Fibroblast of skin of right quadriceps (primary cell): Measurements from ENCODE around the gene NES.
A peak's percentile ranks its signal among the peaks of the same experiment; 100 is the strongest.
"Not testable (repeated sequence)": the region's sequence is repeated elsewhere in the genome, so short reads cannot be mapped to it uniquely, and the experiment has no call there.

Experiments used
- DNase-seq: peaks from one replicate; pipeline ENCODE4 v3.0.0-alpha.2; 2013

Gene NES

DNA sequence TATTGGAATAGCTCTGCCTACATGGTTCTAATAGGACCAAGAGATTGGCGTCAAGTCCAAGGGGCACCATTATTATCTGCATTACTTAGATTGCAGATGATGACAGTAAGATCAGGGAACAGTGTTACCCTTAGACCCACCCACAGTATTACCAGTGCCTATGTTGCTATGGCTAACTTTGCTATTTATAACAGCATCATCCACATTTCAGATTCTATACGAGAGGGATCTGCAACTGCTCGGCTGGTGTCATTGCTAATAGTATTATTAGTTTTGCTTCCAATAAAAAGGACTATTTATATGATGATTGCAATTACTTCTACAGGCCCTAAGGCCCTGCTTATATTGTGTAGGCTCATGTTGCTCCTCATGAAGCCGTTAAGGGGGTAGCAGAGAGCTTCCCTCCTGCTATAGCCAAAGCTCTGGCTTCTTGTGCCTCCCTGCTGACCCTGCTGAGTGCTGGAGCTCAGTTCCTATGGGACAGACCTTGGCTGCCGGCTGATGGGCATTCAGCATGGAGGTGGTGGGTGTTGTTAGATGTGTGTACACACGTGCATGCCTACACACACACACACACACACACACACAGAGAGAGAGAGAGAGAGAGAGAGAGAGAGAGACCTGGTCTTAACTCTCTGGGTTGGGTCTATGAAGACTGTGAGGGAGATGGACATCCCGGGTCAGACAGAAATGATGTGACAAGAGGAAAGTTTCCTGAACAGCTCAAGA lies 34.0 kb downstream of the NES start:
- DNase-seq: no peak

DNA sequence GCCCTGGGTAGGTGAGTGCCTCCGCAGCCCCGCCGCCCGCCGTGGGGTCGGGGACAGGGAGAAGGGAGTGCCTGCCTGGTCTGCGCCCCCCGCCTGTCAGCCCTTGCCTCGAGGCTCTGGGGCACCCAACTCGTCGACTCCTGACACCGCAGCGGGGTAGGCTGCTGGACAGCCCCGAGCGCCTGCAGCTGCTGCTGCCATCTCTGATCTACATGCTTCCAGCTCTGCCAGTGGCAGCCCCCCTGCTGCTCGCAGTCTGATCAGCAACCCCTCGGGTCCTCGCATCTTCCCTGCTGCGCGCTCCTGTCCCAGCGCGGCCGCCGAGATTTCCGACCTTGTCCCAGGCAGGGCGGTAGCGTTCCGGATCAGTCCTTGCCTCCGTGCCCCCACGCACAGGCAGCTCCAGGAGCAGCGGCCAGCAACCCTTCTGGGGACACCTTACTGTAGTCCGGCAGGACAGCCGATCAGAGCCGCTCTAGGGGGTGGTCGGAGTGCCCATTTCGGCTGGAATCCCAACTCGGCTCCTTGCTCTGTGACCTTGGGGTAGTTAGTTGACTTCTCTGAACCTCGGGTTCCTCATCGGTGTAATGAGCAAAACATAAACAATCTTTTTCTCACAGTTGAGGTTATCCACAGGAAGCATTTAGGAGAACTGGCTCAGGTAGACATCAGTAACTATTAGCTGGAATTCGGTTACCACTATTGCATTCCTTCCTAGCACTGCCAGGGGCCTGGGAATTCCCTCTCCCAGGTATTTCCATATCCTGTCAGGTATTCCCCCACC lies 34.8 kb downstream of the NES start:
- no peak for DNase-seq

DNA sequence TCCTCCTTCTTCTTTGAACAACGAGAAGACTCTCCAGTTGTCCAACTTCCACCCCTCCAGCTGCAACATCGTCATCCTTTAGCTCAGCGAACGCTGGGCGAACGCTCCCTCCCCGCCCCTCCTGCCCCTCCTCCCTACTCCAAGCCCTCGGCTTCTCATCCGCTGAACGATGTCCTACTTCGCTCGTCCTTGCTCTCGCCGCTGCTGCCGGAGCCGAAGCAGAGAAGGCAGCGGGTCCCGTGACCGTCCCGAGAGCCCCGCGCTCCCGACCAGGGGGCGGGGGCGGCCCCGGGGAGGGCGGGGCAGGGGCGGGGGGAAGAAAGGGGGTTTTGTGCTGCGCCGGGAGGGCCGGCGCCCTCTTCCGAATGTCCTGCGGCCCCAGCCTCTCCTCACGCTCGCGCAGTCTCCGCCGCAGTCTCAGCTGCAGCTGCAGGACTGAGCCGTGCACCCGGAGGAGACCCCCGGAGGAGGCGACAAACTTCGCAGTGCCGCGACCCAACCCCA lies 35.4 kb downstream of the NES start, which contains the start of gene BCAN:
BCAN (plus strand) TSS at position 357 of the 504 bp plus-strand sequence. CDS start 3,938 bp downstream, outside the sequence.
- no peak for DNase-seq

DNA sequence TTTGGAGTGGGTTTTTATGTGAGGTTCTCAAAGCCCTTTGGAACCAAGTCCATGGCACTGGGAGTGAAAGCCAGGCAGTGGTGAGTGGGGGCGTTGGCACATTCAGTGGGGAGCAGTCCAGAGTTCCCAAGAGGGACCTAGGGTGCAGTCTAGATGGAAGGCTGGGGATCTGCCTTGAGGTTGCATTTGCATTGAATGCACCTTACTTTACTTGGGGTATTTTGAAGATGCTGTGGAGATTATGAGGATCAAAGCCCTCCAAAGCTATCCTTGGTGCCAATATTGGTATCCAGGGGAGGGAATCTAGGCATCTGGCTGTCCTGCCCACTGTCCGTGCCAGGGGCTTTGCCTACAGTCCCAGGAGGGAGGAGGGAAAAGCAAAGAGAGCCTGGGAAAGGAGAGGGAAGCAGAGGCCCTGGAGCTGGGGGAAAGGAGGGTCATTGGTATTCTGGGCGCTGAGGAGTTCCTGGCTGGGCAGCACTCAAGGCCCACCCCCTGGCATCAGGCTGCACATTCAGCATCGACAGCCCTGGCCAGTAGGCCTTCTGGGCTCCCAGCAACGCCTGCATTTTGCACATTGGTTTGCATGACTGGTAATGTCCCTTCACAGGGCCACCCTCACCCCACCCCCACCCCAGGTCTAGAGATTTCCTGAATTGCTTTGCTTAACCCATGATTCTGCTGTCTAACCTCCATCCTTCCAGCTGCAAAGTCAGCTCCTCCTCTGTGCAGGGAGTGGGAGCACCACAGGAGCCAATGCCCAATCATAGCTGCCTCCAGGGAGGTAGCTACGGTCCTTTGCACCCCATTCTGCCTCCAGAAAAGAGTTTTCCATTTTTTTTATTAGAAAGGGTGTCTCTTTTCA lies 36.1 kb downstream of the NES start:
- DNase-seq: no peak

DNA sequence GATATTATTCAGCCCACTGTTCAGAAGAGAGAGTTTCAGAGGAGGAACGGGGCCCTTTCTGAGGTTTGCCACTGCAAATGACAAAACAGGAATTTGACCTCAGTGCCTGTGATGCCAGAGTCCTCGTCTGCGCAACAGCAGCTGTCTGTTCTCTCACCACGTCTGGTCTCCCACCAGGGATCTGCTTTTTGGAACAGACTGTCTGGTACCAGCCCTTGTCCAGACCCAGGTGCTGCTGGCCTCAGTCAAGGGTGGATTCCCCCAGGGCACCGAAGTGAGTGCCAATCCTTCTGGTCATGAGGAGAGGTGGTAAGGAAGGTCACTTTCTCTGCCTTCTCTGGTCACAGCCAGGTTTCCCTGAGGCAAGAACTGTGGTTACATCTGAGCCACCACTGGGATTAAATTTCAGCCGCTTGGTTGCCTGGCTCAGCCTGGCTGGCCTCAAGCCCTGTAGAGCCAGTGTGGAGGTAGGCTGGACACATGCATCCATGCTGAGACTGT lies 37.6 kb downstream of the NES start:
- no peak for DNase-seq

DNA sequence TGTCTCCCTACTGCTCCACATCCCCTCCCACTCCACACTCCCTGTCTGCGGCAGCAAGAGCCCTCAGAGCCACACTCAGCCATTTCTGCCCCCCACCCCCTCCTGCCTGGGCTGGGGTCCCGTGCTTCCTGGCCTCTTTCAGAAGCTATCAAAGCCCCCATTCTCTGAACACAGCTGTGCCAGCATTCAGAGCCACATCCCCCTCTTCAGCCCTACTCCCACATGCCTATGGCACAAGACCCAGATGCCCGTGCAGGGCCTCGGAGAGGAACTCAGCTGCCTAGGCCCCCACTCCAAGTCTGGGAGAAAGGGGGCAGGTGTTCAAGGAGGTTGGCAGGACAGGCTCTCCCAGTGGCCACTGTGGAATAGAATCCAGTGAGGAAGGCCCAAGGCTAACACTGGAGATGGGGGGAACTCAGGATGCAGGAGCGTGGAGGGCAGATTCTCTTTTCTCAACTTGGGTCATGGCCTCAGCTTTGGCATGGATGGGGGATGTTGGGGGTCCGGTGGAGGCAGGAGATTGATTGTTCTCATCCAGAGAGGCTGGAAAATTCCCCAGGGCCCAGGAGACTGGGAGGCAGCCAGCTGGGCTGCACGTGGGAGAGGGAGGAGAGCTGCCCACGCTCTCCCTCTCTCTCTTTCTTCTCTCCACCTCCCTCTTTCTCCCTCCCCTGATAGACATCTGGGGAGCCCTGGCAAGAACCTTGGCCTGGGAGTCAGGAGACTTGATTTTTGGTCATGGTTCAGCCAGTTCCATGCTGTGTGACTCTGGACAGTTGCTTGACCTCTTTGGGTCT lies 38.8 kb downstream of the NES start:
- no peak for DNase-seq

DNA sequence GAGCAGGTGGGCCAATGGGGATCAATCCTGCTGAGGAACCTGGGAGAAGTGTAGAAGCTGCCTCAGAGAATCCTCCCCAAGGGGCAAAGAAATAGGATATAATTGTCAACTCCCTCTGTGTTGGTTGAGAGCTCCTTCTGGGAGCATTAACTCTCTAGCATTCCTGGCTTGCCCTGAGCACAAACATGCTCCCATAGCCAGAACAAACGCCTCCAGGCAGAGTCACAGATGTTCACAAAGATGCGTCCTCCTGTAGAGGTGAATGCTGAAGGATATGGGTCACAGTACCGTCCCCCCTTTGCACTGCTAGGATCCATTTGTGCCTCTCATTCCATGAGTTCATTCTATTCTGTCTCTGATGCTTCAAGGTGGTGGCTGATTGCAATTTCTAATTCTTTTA lies 44.9 kb downstream of the NES start:
- DNase-seq: no peak

DNA sequence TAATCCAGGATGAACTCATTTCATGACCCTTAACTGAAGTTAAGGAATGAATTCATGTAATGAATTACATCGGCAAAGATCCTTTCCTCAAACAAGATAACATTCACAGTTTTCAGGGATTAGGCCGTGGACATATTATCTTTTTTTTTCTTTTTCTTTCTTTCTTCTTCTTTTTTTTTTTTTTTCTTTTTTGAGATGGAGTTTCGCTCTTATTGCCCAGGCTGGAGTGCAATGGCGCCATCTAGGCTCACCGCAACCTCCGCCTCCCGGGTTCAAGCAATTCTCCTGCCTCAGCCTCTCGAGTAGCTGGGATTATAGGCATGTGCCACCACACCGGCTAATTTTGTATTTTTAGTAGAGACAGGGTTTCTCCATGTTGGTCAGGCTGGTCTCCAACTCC lies 46.1 kb downstream of the NES start:
- not testable (repeated sequence) for DNase-seq

DNA sequence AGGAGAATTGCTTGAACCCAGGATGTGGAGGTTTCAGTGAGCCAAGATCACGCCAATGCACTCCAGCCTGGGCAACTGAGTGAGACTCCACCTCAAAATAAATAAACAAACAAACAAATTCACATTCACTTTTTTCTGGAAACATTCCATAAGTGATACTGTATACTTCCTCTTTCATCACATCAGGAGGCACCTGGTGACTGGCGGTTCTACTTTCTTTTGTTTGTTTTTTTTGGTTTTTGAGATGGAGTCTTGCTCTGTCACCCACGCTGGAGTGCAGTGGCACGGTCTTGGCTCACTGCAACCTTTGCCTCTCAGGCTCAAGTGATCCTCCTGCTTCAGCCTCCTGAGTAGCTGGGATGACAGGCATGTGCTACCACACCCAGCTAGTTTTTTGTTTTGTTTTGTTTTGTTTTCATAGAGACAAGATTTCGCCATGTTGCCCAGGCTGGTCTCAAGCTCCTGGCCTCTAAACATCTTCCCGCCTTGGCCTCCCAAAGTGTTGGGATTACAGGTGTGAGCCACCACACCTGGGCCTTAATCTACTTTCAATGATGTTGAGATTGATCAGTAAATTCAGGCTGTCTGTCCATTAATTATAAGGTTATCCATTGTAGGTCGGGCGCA lies 47.3 kb downstream of the NES start:
- no peak for DNase-seq

DNA sequence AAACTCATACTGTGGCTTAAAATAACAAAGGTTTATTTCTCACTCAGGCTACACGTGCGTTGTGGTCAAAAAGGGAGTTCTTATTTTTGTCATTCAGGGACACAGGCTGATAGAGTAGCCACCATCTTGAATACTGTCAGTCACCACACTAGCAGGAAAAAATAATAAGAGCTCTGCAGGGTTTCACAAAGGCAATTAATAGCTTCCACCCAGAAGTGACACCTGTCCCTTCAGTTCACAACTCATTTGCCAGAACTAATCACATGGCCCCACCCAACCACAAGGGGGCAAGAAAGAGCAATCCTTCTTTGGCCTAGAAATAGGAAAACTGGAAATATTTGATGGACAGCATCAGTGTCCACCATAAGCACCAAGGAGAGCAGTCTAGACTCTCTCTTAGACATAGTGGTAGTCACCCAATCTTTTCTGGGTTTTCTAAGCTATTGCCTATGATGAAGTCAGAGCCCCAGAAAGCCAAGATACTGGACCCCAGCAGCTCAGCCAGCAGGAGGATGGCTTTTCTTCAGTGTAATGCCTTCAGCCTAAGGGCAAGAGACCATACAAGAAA lies 49.8 kb downstream of the NES start:
- peak; percentile 38 for DNase-seq

DNA sequence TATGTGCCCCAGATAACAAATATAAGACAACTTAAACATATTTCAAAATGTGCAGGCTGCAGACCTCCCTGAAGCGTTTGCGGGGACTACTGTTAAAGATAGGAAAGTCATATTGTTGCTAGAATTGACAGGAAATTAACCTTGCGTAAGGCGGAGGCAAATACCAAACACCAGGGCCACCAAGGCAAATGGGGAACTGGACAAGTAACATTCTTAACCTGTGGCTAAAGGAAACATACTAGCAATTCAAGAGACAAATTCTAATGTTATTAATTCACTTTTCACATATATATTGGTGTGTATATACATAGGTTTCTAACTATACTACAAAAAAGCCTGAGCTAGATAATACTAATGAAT lies 51.1 kb downstream of the NES start:
- DNase-seq: no peak

DNA sequence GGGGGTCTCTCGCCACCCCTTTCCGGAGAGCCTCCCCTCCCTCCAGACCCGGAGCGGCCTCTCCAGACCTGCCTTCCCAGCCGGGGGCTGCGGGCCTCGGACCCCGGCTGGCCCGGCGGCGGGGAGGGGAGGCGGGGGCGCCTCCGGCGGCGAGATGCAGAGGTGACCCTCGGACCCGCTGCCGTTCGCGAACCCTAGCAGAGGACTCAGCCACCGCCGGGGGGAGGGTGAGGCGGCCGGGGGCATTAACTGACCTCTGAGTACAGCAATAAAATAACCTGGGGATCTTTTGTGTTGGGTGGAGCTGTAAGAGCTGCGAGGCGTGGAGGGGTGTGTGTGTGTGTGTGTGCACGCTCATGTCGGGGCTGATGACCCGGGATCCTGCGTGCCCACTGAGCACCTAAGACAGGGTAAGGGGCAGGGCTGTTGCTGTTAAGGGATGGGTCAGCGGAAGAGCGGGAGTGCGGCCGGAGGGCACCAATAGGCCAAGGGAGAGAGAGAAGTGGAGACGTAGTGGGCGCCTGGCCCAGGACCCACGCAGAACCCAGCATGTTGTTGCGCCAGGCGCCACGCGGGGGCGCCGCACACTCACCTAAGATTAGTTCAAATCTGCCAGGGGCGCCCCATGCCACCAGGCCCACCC lies 51.6 kb downstream of the NES start:
- no peak for DNase-seq

DNA sequence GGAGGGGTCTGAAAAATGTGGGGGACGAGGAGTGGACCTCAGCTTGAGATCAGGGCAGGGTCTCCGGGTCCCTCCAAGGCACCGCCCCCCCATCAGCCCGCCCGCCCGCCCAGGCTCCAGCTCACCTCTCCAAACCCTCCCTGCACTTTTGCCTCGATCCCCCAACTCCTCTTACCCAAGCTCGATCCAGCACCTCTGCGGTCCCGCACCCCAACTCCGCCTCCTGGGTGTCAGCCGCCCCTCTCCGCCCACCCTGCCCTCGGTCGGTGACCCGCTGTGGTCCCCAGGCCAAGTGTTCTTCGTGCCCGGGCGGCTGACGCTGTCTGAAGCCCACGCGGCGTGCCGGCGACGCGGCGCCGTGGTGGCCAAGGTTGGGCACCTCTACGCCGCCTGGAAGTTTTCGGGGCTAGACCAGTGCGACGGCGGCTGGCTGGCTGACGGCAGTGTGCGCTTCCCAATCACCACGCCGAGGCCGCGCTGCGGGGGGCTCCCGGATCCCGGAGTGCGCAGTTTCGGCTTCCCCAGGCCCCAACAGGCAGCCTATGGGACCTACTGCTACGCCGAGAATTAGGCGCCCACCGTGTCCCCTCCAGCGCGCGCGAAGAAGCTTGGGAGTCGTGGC lies 52.3 kb downstream of the NES start:
- no peak for DNase-seq

DNA sequence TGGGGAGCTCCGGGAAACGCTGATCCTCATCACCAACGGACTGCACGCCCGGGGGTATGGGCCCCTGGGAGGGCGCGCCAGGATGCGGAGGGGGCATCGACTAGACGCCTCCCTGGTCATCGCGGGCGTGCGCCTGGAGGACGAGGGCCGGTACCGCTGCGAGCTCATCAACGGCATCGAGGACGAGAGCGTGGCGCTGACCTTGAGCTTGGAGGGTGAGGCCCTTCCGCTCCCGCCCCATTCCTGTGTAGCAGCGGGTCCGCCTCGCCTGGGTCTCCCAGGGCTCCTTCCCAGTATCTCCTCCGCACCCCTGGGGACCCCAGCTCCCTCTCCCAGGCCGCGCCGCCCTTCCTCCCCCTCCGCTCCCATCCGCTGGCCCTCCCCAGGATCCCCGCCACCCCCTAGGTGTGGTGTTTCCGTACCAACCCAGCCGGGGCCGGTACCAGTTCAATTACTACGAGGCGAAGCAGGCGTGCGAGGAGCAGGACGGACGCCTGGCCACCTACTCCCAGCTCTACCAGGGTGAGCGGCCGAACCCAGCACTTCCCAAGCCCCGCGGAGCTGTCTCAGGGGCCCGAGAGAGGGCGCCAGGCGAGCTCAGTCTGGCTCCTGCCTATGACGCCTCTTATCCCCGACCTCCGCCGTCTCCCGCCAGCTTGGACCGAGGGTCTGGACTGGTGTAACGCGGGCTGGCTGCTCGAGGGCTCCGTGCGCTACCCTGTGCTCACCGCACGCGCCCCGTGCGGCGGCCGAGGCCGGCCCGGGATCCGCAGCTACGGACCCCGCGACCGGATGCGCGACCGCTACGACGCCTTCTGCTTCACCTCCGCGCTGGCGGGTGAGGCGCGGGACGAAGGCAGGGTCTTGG lies 53.0 kb downstream of the NES start:
- peak; percentile 32 for DNase-seq

DNA sequence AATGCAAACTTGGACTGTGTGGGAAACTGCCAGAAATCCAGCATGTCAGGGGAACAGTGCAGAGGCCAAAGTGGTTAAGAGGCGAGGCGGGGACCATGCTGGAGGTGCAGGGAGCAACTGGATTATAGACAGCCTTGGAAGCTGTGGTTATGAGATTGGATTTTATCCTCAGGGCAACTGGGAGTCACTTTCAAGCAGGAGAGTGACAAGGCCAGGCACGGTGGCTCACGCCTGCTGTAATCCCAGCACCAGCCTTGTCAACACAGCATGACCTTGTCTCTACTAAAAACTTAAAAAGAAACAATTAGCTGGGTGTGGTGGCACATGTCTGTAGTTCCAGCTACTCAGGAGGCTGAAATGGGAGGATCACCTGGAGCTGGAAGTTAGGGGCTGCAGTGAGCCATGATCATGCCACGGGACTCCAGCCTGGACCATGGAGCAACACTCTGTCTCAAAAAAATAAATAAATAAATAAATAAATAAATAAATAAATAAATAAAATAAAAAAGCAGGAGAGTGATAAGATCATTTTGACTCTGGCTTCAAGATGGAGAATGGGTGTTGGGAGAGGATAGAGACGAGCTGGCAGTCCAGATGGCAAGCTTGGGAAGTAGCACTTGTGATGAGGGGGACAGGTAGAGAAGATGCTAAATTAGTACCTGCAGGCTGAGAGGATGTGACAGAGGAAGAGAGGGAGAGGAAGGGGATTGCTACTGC lies 54.5 kb downstream of the NES start:
- no peak for DNase-seq

DNA sequence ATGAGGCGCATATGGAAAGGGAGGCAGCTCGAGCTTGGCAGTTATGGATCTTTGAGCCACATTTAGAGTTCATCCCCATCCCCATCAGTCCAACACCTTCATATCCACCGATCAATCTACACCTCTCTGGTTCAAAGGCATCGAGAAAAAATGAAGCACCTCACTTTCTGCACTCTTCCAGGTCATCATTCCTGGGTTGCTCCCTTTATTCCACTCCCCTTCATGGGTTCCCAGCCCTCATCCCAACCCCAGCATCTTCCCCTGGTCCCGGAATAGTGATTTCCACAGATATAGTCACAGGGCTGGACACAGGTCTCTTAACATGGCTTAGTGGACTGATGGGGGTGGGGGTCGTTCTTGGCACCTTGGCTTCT lies 57.6 kb downstream of the NES start:
- DNase-seq: no peak

DNA sequence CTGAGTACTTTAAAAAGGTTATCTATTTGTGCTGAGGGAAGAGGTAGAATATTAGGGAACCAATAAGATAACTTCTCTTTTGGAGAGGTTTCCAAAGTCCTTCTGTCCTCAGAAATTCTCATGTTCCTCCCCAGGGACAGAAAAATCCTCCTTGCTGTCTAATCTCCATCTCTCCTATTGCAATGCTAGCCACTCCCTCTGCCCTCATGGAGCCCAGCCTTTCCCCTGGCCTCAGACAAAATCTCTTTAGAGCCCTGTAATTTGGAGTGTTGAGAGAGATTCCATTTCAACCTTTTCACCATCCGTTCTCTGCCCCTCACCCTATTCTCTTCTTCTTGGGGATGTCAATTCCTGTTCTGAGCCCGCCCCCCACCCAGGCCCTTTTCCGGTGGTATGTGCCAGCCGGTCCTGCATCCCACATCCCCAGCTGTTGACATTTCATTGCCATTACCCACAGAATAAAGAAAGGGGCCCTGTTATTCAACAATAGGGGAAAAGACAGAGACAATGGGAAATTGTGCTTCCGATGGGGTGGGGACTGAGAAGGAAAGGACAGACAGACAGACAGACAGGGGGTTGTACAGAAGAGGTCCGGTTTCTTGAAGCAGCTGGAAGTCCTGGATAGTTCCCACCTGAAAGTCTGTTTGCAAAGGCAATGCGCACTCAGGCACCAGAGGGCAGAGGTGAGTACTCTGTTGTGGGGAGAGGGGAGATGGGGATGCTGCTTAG lies 58.2 kb downstream of the NES start, which contains the start of gene HAPLN2:
HAPLN2 (plus strand) TSS at position 563 of the 729 bp plus-strand sequence. CDS start 4,076 bp downstream, outside the sequence.
- no peak for DNase-seq
